ENCODE data around the gene ELAVL1.
"Not testable (repeated sequence)": the region's sequence is repeated elsewhere in the genome, so short reads cannot be mapped to it uniquely, and the experiment has no call there.

The ELAVL1 gene

GRCh38 chr19:7920519-7921301 lies 84.7 kb downstream of the ELAVL1 start:
- peak; percentile 95 for DNase-seq

- DNase-seq = peak; percentile 94
These were observed 85.6 kb downstream of the ELAVL1 start, which contains the start of gene SNAPC2 for GRCh38 chr19:7919610-7920518. TSS of gene SNAPC2 (plus strand) at chr19:7920338. CDS start at chr19:7920367, 29 bp downstream.

- DNase-seq = no peak
These were observed 86.6 kb downstream of the ELAVL1 start for GRCh38 chr19:7918615-7919421.

- not testable (repeated sequence) for DNase-seq
These were observed 87.3 kb downstream of the ELAVL1 start for GRCh38 chr19:7918062-7918614.

DNA sequence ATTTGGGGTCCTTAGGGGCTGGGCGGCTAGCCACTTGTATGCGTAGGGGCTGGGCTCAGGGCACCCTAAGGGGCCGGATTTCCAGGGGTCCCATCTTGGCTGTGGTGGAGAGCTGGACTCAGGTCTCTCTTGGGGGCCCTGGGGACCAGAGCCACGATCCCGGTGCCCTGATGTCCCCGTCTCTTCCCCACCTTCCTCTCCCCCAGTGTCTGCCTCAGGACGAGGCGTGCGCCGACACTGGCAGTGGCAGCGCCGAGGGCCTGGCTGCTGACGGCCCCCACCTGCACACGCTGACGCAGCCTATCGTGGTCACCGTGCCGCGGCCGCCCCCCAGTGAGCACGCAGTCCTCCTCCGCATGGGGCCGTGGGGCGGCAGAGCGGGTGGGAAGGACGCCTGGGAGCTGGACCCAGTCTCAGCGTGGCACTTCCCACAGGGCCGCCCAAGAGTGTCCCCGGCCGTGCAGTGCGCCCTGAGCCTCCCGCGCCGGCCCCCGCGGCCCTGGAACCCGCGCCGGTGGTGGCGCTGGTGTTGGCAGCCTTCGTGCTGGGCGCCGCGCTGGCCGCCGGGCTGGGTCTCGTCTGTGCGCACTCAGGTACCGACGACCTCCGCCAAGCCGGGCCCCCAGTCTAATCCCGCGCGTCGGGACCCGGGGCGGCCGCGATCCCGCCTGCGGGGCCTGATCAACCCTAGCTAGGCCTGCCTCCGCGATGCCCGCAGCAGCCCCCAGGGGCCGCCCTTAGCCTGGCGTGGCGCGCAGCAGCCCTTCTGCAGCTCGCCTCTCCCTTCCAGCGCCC lies 88.0 kb downstream of the ELAVL1 start:
- DNase-seq = peak; percentile 36

DNA sequence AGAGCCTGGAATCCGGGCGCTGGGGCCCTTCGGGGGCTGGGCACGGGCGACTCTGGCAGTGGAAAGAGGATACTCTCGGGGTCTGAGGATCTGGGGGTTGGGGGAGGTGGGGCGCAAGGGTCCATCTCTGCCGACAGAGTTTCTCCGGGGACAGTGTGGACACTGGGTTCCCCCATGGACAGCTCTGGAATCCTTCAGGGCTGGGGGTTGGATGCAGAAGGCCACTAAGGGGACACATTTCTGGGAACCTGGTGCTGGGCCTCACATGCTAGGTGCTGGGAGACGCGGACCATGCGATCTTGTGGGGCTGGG lies 88.5 kb downstream of the ELAVL1 start:
- no peak for DNase-seq

DNA sequence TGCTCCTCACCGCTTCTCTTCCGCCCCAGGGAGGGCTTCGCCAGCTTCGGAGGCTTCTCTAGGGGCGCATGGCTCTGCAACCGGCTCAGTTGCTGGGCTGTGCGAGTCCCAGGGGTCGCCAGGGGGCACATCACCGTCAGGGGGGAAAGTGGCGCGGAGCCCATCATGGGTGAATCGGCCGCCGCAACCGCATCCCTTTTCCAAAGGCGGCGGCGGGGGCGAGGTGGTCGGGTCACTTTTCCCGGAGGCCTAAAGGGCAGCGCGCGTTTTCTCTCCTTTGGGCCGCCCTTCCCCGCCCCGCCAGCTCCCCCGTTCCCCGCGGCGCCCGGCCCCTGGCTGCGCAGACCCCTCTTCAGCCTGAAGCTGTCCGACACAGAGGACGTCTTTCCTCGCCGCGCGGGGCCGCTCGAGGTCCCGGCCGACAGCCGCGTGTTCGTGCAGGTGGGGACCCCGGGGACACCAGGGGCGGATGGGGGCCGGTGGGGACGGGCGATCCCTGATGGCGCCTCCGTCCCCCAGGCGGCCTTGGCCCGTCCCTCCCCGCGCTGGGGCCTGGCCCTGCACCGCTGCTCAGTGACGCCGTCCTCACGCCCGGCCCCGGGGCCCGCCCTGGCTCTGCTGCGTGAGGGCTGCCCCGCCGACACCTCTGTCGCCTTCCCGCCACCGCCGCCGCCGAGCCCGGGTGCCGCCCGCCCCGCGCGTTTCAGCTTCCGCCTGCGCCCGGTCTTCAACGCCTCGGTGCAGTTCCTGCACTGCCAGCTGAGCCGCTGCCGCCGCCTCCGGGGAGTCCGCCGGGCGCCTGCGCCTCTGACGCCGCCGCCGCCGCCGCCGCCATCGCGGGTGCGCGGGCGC lies 89.1 kb downstream of the ELAVL1 start:
- no peak for DNase-seq

DNA sequence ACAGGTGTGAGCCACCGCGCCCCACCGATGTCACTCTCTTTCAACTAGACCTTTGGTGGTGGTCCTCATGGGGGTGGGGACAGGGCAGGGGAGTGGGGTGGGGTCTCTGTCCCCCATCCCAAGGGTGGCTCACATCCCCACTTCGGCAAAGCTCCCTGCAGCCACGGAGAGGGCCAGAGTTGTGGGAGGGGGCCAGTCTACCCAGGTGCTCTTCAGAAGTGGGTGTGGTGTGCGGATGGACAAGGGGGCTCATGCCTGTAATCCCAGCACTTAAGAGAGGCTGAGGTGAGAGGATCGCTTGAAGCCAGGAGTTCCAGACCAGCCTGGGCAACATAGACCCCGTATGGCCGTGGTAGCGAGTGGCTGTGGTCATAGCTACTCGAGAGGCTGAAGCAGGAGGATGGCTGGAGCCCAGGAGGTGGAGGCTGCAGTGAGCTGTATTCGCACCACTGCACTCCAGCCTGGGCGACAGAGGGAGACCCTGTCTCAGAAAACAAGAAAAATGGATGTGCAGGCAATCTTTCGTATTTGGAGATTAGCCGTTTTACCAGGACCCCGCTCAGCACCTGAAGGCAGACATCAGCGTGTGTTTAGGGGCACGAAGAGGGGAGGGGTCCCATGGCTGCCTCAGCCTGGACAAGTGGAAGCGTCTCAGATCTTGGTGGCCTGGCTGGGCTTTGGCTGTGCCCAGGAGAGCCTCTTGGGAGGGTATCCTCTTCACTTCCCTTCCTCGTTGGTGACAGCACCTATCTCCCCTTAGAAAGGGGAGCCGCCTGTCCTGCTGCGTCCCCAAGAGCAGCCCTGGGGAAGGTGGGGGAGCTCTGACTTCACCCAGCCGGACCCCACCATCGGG lies 90.0 kb downstream of the ELAVL1 start:
- DNase-seq = no peak

GRCh38 chr19:7914598-7915045 lies 90.8 kb downstream of the ELAVL1 start, which contains the start of gene TGFBR3L:
TSS of gene TGFBR3L (plus strand) at chr19:7914830.
- DNase-seq = no peak

GRCh38 chr19:7914099-7914498 lies 91.3 kb downstream of the ELAVL1 start:
- no peak for DNase-seq

DNA sequence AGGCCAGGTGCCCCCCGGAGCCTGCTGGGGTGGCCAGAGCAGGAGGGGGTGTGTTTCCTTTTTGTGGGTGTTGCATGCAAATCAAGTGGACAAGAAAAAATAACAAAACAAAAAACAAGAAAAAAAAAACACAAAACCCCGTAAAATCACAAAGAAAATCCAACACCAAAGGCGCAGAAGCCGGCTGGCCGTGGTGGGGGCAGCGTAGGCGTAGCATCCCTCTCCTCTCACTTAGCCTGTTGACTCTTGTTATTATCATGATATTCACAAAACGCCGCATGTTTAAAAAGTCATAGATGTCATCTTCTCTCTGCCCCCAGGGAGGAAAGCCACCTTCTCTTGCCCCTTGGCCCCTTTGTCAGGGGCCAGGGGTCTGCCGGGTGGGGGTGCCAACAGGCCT lies 91.8 kb downstream of the ELAVL1 start:
- no peak for DNase-seq

- DNase-seq = no peak
These were observed 92.5 kb downstream of the ELAVL1 start for GRCh38 chr19:7912697-7913564.

DNA sequence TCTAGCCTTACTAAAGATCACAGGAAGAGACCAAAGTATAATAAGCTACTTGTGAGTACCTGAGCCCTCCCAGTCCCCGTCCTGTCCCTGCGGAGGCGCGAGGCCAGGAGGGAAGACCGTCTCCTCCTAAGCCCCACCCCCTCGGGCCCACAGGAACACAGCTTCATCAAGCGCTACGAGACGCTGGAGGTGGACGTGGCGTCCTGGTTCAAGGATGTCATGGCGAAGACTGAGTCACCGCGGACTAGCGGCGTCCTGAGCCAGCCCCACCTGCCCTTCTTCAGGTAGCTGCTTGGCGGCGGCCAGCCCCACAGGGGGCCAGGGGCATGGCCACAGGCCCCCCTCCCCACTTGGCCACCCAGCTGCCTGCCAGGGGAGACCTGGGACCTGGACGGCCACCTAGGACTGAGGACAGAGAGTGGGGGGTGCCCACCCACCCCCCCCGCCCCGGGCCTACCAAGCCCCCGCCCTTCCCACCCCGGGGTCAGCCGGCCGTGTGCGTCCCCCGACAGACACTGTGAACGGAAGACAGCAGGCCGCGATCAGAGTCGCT lies 93.2 kb downstream of the ELAVL1 start:
- DNase-seq = no peak

GRCh38 chr19:7911508-7912143 lies 93.8 kb downstream of the ELAVL1 start:
- DNase-seq = no peak

GRCh38 chr19:7910321-7911161 lies 94.9 kb downstream of the ELAVL1 start:
- DNase-seq = no peak

DNA sequence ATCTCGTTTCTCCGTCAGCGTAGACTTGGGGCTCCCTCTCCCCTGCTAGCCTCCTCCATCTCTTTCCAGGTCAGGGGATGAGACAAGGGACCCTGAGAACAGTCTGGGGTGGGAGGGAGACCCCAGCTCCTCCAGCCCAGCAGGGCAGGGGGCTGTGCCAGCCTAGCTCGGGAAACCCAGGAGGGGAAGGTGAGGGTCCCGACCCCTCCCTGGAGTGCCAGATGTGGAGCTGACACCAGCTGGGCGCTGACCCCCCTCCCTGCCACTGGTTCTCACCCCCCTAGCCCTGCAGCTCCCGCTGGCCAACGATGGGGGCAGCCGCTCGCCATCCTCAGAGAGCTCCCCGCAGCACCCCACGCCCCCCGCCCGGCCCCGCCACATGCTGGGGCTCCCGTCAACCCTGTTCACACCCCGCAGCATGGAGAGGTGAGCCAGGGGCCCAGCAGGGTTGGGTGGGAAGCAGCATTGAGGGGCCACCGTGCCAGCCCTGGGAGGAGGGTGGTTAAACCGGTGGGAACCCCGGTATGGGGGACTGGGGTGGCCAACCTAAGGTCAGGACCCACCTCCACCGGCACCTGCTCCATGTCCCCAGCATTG lies 95.9 kb downstream of the ELAVL1 start:
- DNase-seq = no peak

Measured in fibroblast of upper back skin (primary cell).